K562 (cell line): ENCODE data around the gene SNTG2. TPM values are rescaled to one million over a fixed set of nuclear protein-coding genes. Genes with fewer than 3 reads are reported as not detected.
A peak's percentile ranks its signal among the peaks of the same experiment; 100 is the strongest.

Experiments used
- ATAC-seq: fragments of 200-7000 bp; cut with Tn5 transposase; 3 replicates; pipeline ENCODE4 v1.9.1; 2020; ENCODE audit warnings: moderate library complexity
- BruUV-seq: library from RNA; stranded (reverse); fragments of 400-500 nt; replicated peaks from 2 replicates; lab custom pipeline; 2021; lab: Mats Ljungman, UMichigan
- CTCF ChIA-PET: fragments of 300-600 bp; formaldehyde crosslinking; extraction: SDS; loops from one replicate; lab custom pipeline; 2021; ENCODE audit warnings: low intra/inter-chr PET ratio; lab: Yijun Ruan, JAX
- POLR2A ChIA-PET: fragments of 300-600, 350-650 bp; sonication (Branson Sonifier 250); formaldehyde crosslinking; extraction: SDS; loops from one replicate; lab custom pipeline; 2021; ENCODE audit warnings: antibody characterized with exemption, inconsistent platforms; lab: Yijun Ruan, JAX
- DNase-seq, 4 experiments: peaks; one replicate each; pipeline versions ENCODE4 v3.0.0 to v3.0.0-alpha.2; 2011 to 2018; ENCODE audit warnings: low spot score in 3 of 4, mixed read lengths in 3 of 4; ENCODE audit errors: extremely low read depth in 1 of 4
- FAIRE-seq: peaks from 2 replicates; lab custom pipeline; 2011; peaks lifted over from hg19 to GRCh38; lab: Jason Lieb, UNC
- H2AFZ ChIP-seq: 2 replicates; pipeline ENCODE4 v1.6.0; 2011; ENCODE audit warnings: low read depth, low read length, control low read depth, inconsistent platforms
- H3K27ac ChIP-seq: fragments of 200-600 bp; 3 replicates; pipeline ENCODE4 v1.8.0; 2011; ENCODE audit warnings: low read depth, mild to moderate bottlenecking, control low read depth, inconsistent platforms, low read length, moderate library complexity, mixed read lengths; ENCODE audit errors: extremely low read depth
- H3K27me3 ChIP-seq, 2 experiments: fragments of 300-600 bp in 1 of 2; 2 replicates in 1 of 2; 3 replicates in 1 of 2; pipeline versions ENCODE4 v1.6.0 to v1.8.0; 2011; ENCODE audit warnings: inconsistent platforms in 2 of 2, low read length in 2 of 2, mild to moderate bottlenecking in 1 of 2, mixed read lengths in 1 of 2, moderate library complexity in 1 of 2; ENCODE audit not compliant: control insufficient read depth in 2 of 2, insufficient read depth in 2 of 2
- H3K36me3 ChIP-seq: fragments of 300-600 bp; 3 replicates; pipeline ENCODE4 v1.8.0; 2011; ENCODE audit warnings: mild to moderate bottlenecking, low read length, inconsistent platforms; ENCODE audit not compliant: control insufficient read depth, insufficient read depth
- H3K4me1 ChIP-seq, 2 experiments: fragments of 200-600 bp in 1 of 2; replicated peaks in 1 of 2; 2 replicates in 1 of 2; 3 replicates in 1 of 2; pipeline versions ENCODE4 v1.5.1 to v1.8.0; 2011; ENCODE audit warnings: inconsistent platforms in 2 of 2, low read length in 2 of 2, mild to moderate bottlenecking in 1 of 2, mixed read lengths in 1 of 2, moderate library complexity in 1 of 2; ENCODE audit not compliant: control insufficient read depth in 2 of 2, insufficient read depth in 2 of 2
- H3K4me2 ChIP-seq: 2 replicates; pipeline ENCODE4 v1.6.1; 2011; ENCODE audit warnings: low read length, control low read depth, inconsistent platforms, mixed read lengths; ENCODE audit not compliant: insufficient read depth
- H3K4me3 ChIP-seq: fragments of 200-600 bp; sonication (generic), shearing (Covaris generic); 2 replicates; pipeline ENCODE4 v1.5.1; 2016; ENCODE audit warnings: control low read depth, inconsistent platforms
- H3K79me2 ChIP-seq: fragments of 200-600 bp; 3 replicates; pipeline ENCODE4 v1.8.0; 2011; ENCODE audit warnings: low read length, inconsistent platforms; ENCODE audit not compliant: control insufficient read depth, insufficient read depth
- H3K9ac ChIP-seq, 2 experiments: 2 replicates each; pipeline versions ENCODE4 v1.6.0 to v1.6.1; 2011; ENCODE audit warnings: low read depth in 2 of 2, low read length in 2 of 2, control low read depth in 1 of 2, inconsistent platforms in 1 of 2, mild to moderate bottlenecking in 1 of 2, mixed read lengths in 1 of 2; ENCODE audit not compliant: insufficient read depth in 1 of 2
- H3K9me1 ChIP-seq: one replicate; pipeline ENCODE4 v1.6.0; 2011; ENCODE audit warnings: inconsistent platforms, mild to moderate bottlenecking, low read length, moderate library complexity; ENCODE audit not compliant: control insufficient read depth, insufficient read depth
- H3K9me3 ChIP-seq: replicated peaks from 2 replicates; pipeline ENCODE4 v1.5.1; 2011; ENCODE audit warnings: low read depth, low read length, inconsistent platforms; ENCODE audit not compliant: control insufficient read depth, insufficient read depth
- H4K20me1 ChIP-seq: replicated peaks from 2 replicates; pipeline ENCODE4 v1.6.1; 2011; ENCODE audit warnings: low read length, inconsistent platforms, mixed read lengths; ENCODE audit not compliant: control insufficient read depth, insufficient read depth
- COPS2 ChIP-seq: fragments of 450-650 bp; conservative IDR thresholded peaks from 2 replicates; pipeline ENCODE4 v1.6.1; 2016; ENCODE audit warnings: mild to moderate bottlenecking, moderate library complexity
- EGR1 ChIP-seq: fragments of 450-650 bp; conservative IDR thresholded peaks from 2 replicates; pipeline ENCODE4 v1.6.1; 2017; ENCODE audit warnings: mild to moderate bottlenecking
- ZFP36 ChIP-seq: fragments of 150-350 bp; IDR thresholded peaks from 2 replicates; pipeline ENCODE4 v1.6.1; 2018; ENCODE audit warnings: low read length, low read depth; ENCODE audit not compliant: partially characterized antibody
- WGBS: fragments of 100-300 bp; shearing (Covaris generic); methylation state at CpG from one replicate; pipeline ENCODE4 v1.1.6; 2016; ENCODE audit warnings: low coverage, mixed read lengths; ENCODE audit not compliant: insufficient coverage; ENCODE audit errors: missing lambda C conversion rate; 5-methylcytosine and 5-hydroxymethylcytosine counted together
- in situ Hi-C: fragments of 300-500 bp; cut with MboI; formaldehyde crosslinking; loops from 4 replicates; pipeline ENCODE4 v1.15.0; 2018; ENCODE audit warnings: inconsistent platforms, mixed read lengths
- intact Hi-C: fragments of 100-400 bp; cut with micrococcal nuclease; formaldehyde crosslinking; loops from 2 replicates; pipeline ENCODE4 v1.14.2; 2022
- polyA plus RNA-seq, 8 experiments: library from polyadenylated mRNA; depleted of rRNA in 4 of 8; stranded (reverse) in 5 of 8; unstranded in 3 of 8; fragments of >200 nt; fragmentation: Nextera tagmentation in 2 of 8; fragmentation: Illumina TruSeq in 1 of 8; extraction: Ambion mirVana in 2 of 8; extraction: Trizol in 1 of 8; gene quantifications; 2 replicates each; pipeline versions ENCODE4 v1.2.1 to v1.2.3, GENCODE V29; 2011 to 2014; ENCODE audit warnings: inconsistent platforms in 1 of 8, missing spikeins in 1 of 8
- total RNA-seq, 7 experiments: library from RNA; depleted of rRNA in 6 of 7; stranded (reverse); fragments of >200 nt in 6 of 7; fragmentation: Illumina TruSeq in 2 of 7; extraction: Trizol in 2 of 7; gene quantifications; 2 replicates each; pipeline versions ENCODE4 v1.2.1 to v1.2.3, GENCODE V29; 2011 to 2021; ENCODE audit warnings: low replicate concordance in 1 of 7

The SNTG2 gene
- total and polyA plus RNA-seq, 9 of the 15 experiments (the other 6 are each of a cell fraction or from before 2014, with no cell fraction given): not detected

- WGBS: 0% methylated on average over 1 of the region's 1 CpG
- BruUV-seq: no TSS peak
Measured at GRCh38 chr2:1405124-1405523, 454.5 kb downstream of the SNTG2 start.

GRCh38 chr2:1405967-1406366 is 455.3 kb downstream of the SNTG2 start:
- no peak for FAIRE-seq
- intact Hi-C loops: no loop called here

More at GRCh38 chr2:1405124-1405523, 454.5 kb downstream of the SNTG2 start:
- FAIRE-seq (no peak), ATAC-seq (no peak), DNase-seq (no peak)
- Histone ChIP-seq H4K20me1 (no peaks in the 10 kb centered on the region), H3K9me1 (no peaks in the 10 kb centered on the region), H3K27ac (no peak overlapping the region), H2AFZ (no peak overlapping the region), H3K9me3 (no peaks in the 10 kb centered on the region), H3K36me3 (no peaks in the 10 kb centered on the region), H3K4me2 (no peak overlapping the region), H3K9ac (no peak overlapping the region), H3K27me3 (peaks cover 0 to 17% of the 10 kb centered on the region in 2 experiments; a peak in 1 of 5 replicates), H3K79me2 (no peaks in the 10 kb centered on the region), H3K4me3 (no peak overlapping the region), H3K4me1 (no peaks in the 10 kb centered on the region)
- CTCF ChIA-PET: no interaction called here
- no peak for TF ChIP-seq COPS2
- TF ChIP-seq EGR1: 0 out of 2 replicates have a peak, but pooled peaks have one; percentile 5
- intact Hi-C loops: no loop called here
- in situ Hi-C loops: no loop called here
- POLR2A ChIA-PET: no interaction called here

More at GRCh38 chr2:1405967-1406366, 455.3 kb downstream of the SNTG2 start:
- Histone ChIP-seq H3K79me2 (no peaks in the 10 kb centered on the region), H3K27me3 (peaks cover 0 to 20% of the 10 kb centered on the region in 2 experiments; a peak in 1 of 5 replicates), H3K4me2 (no peak overlapping the region), H3K4me1 (no peaks in the 10 kb centered on the region), H3K9me1 (no peaks in the 10 kb centered on the region), H3K9me3 (no peaks in the 10 kb centered on the region), H4K20me1 (no peaks in the 10 kb centered on the region), H2AFZ (no peak overlapping the region), H3K4me3 (no peak overlapping the region), H3K36me3 (no peaks in the 10 kb centered on the region), H3K27ac (no peak overlapping the region), H3K9ac (no peak overlapping the region)
- ChIA-PET CTCF (no interaction called here), POLR2A (no interaction called here)
- no TSS peak for BruUV-seq
- DNase-seq: no peak
- 0% methylated on average over 3 of the region's 3 CpGs for WGBS
- no peak for TF ChIP-seq ZFP36
- no peak for ATAC-seq
- in situ Hi-C loops: no loop called here
